SW 1271 (cell line): ENCODE data around the gene SQOR.

ENCODE experiments used
- DNase-seq, 2 experiments: peaks; one replicate each; lab custom pipeline; 2025; lab: John Stamatoyannopoulos, UW

The SQOR gene

DNA sequence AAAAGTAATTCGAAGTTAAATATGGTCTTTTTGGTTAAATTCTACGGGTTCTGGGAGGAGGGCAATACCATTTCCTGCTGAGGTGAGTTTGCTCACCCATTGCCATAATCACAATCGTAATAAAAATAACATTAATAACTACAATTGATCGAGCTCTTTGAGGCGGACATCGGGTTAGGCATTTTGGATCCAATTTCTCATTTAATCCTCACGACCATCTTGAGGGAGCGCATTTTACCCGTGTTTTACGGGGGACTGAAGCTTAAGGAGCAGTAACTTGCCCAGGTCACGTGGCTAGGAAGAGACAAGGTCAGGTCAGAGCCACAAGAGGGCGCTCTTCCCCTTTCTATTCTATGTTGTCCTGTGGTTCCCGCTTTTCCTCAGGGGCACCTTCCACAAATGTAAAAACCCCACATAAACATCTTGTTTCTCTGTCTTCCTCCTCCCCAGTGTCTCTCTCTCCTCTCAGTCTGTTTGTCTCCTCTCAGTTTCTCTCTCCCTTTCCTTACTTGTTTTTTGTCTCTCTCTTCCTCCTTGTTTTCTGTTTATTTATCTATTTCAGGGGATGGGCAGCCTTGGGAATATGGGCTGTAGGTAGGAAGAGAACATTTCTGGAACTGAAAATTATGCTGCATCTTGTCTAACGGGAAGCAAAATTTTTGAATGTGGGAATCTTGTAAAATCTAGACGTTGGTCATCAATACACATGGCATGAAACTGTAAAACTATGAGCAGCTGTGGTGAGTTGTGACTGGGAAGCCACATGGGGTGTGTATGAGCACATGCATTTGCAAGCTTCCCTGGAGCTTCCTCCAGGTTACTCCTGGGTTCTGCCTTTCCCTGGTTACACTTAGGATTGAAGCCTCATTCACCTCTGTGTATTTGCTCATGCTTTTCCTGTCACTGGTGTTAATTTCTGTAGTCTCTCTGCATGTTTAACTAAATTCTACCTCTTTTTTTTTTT lies 71.0 kb downstream of the SQOR start:
- peak in 1 of 2 experiments; percentile 71 for DNase-seq

GRCh38 chr15:45710657-45711056 lies 75.8 kb downstream of the SQOR start:
- no peak for DNase-seq

DNA sequence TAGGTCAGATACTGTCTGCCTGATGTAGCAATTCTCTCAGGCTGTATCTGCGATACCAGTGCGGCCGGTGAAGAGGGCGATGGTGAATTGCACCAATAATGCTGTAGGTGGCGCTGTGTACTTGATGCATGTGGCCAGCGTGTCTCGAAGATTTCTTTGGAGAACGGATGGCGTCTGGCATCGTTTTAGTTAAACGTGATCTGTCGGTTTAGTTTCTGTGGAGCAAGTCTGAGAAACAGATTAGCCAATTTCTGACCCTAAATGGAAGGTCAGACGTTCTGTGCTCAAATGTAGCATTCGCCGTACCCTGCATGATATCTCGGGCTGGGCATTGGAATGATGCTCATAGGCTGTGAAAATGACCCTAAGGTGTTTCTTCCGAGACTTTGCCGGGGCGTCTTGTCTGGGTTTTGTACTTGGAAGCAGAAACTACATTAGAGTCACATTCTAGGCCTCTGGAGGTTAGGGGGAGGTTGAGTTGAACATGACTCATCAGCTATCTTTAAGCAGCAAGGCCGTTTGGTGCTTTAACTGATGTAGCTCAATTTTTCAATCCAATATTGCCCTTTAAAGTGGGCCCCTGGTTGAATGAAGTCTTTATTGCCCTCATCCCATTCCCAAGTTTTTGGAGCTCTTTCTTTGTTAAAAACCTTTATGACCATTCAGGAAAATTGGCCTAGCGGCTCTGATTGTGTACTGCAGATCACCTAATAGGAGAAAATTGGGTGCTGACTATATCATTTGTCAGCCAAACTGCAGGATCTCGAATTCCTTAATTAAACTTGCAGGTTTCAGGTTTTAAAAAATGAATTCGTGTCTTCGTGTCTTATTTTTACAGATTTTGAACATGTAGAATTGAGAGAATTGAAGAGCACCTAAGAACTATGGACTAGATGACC lies 80.0 kb downstream of the SQOR start:
- DNase-seq = peak in 1 of 2 experiments; percentile 24

DNA sequence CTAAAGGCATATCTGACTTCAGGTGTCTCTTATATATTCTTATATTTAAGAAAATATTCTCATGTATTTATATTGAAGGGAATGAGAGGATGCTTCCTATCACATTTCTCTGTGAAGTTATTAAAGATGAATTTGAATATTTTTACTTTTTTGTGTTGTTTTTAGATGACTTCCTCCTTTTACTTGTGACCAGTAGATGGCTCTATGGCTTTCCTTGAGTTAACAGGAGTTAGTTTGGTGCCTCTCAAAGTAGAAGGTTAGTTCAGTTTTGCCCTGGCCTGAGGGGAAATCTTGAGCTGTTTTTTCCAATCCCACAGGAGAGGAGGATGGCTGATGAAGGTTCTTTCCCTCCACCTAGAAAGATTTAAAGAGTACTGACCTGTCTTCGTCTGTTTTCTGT lies 80.7 kb downstream of the SQOR start:
- DNase-seq = peak in 1 of 2 experiments; percentile 2

DNA sequence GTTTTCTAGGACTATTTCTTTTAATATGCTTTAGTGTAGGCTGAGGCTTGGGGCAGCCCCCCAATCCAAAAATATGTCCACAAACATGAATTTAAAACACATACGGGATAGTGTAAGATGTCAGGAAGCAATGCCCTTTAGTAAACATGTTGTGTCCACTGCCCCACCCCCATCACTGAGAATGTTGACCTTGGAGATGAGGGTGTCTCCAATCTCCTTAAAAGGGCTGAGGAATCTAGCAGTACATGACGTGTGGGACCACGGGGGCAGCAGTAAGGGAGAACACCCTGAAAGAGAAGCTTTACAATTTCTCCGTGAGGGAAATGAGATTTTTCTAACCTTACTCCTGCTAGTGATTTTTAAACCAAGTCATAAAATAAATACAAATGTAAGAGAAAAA lies 84.7 kb downstream of the SQOR start:
- DNase-seq = no peak

- no peak for DNase-seq
Observed at GRCh38 chr15:45720183-45720582, 85.4 kb downstream of the SQOR start.

GRCh38 chr15:45728641-45729040 lies 93.8 kb downstream of the SQOR start:
- no peak for DNase-seq

- DNase-seq = no peak
Observed at GRCh38 chr15:45729141-45729540, 94.3 kb downstream of the SQOR start.

DNA sequence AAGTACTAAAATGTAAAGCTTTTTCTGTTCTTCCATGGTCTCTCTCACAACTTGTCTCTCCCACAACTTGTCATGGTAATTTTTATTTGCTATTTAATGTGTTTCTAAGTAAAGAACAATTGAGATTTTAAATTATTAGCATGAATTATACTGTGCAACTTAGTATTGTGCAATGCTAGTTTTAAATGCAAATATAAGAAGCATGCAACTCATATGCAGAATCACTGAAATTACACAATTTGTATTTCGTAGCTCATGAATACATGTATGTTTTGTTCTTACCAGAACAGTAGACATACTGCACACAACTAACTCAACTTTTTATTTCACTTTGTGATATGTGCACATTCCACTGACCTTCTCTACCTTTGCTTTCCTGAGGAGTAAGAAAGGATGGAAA lies 96.5 kb downstream of the SQOR start:
- no peak for DNase-seq

- DNase-seq = no peak
Observed at GRCh38 chr15:45732662-45733061, 97.8 kb downstream of the SQOR start.

DNA sequence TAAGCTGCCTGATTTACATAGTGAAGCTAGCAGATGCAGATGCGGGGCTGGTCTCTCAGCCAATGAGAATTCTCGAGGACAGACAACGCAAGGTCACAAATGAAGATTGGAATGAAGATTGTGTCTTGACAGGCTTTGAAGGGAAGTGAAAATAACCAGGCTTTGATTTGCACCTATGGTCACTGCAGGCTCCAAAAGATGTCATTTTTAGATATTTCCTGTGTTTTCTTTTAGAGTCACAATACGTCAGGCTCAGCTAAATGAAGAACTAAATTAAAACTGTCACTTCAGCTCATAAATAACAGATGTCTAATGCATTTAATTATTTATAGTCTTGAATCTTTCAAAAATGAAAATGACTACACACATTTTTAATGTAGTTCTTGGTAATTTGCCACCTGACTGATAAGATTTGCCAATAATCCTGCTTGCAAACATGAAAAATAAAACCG lies 99.5 kb downstream of the SQOR start:
- no peak for DNase-seq
